Activated naive CD4-positive, alpha-beta T cell treated with anti-CD3 and anti-CD28 coated beads, Interleukin-2, amount 10 ng/mL, durations not matched to agents 7 days and 5 days (primary cell): Measurements from ENCODE around the gene NDRG4.
A peak's percentile ranks its signal among the peaks of the same experiment; 100 is the strongest.

Source experiments
- CTCF ChIA-PET: fragments of 350-600 bp; sonication (Branson Sonifier 250); formaldehyde crosslinking; loops from one replicate; lab custom pipeline; 2021; ENCODE audit warnings: antibody characterized with exemption; lab: Charles Lee
- DNase-seq: peaks from one replicate; pipeline ENCODE4 v3.0.0-alpha.2; 2020
- H3K27ac Mint-ChIP-seq: one replicate; pipeline ENCODE4 v1.8.0; 2021; ENCODE audit warnings: mild to moderate bottlenecking, moderate library complexity, mixed read lengths
- H3K27me3 Mint-ChIP-seq: one replicate; pipeline ENCODE4 v1.8.0; 2021; ENCODE audit warnings: mild to moderate bottlenecking, mixed read lengths
- H3K36me3 Mint-ChIP-seq: one replicate; pipeline ENCODE4 v1.8.0; 2021; ENCODE audit warnings: mixed read lengths
- H3K4me1 Mint-ChIP-seq: one replicate; pipeline ENCODE4 v1.8.0; 2021; ENCODE audit warnings: mixed read lengths
- H3K4me3 Mint-ChIP-seq: one replicate; pipeline ENCODE4 v1.8.0; 2021; ENCODE audit warnings: mild to moderate bottlenecking, moderate library complexity, mixed read lengths
- H3K9me3 Mint-ChIP-seq: one replicate; pipeline ENCODE4 v1.8.0; 2021; ENCODE audit warnings: mixed read lengths

Gene NDRG4

GRCh38 chr16:58506241-58507194 lies 6.6 kb downstream of the NDRG4 start:
- Mint-ChIP-seq H3K4me1 (peaks cover 5% of the 10 kb centered on the region), H3K36me3 (no peaks in the 10 kb centered on the region), H3K9me3 (no peaks in the 10 kb centered on the region), H3K4me3 (no peak overlapping the region), H3K27me3 (peaks cover 22% of the 10 kb centered on the region), H3K27ac (no peak overlapping the region)
- no peak for DNase-seq
- CTCF ChIA-PET, result interaction anchor here (1.1 to 1.7 kb wide), 2 partner anchors 170 to 250 kb away, joined by 3 to 5 read pairs; no protein-coding TSS in a partner anchor

GRCh38 chr16:58507195-58507962 lies 7.4 kb downstream of the NDRG4 start:
- Mint-ChIP-seq H3K27ac (no peak overlapping the region), H3K9me3 (no peaks in the 10 kb centered on the region), H3K4me1 (no peaks in the 10 kb centered on the region), H3K27me3 (peaks cover 14% of the 10 kb centered on the region), H3K4me3 (no peak overlapping the region), H3K36me3 (no peaks in the 10 kb centered on the region)
- CTCF ChIA-PET, result interaction anchor here (1.7 kb wide), 1 partner anchor 171 kb away, joined by 5 read pairs; no protein-coding TSS in a partner anchor
- no peak for DNase-seq

DNA sequence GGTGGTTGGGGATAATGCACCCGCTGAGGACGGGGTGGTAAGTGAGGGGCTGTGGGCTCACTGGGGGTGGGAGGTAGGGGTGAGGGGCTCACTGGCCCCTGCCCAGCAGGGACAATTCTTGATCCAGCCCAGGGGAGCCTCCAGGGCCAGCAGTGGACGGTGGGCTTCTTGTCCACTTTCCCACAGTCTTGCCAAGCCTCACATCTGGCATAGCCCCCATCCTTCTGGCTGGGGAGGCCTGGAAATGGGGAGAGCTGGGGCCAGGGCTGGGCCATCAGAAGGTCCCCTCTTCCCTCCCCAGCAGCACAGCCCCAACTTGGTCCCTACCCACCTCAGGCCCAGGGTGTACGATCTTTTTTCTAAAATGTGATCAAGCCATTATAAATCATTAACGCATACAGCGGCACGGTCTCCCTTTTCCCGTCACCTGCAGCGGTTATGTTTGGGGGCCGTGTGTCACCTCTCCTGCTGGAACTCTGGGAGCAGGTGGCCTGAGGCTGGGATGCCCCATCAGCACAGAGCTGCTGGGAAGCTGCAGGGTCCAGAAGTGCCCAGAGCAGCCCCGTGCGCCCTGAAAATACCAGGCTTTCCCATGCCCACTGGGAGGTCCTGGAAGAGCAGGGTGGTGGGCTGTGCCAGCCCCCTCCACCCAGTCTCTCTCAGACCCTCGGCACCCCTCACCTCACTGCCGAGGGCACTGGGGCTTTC lies 8.2 kb downstream of the NDRG4 start:
- Mint-ChIP-seq H3K27ac (no peak overlapping the region), H3K9me3 (no peaks in the 10 kb centered on the region)
- CTCF ChIA-PET, result interaction anchor here (0.9 kb wide), 1 partner anchor 11 kb away, joined by 3 read pairs; no protein-coding TSS in a partner anchor

DNA sequence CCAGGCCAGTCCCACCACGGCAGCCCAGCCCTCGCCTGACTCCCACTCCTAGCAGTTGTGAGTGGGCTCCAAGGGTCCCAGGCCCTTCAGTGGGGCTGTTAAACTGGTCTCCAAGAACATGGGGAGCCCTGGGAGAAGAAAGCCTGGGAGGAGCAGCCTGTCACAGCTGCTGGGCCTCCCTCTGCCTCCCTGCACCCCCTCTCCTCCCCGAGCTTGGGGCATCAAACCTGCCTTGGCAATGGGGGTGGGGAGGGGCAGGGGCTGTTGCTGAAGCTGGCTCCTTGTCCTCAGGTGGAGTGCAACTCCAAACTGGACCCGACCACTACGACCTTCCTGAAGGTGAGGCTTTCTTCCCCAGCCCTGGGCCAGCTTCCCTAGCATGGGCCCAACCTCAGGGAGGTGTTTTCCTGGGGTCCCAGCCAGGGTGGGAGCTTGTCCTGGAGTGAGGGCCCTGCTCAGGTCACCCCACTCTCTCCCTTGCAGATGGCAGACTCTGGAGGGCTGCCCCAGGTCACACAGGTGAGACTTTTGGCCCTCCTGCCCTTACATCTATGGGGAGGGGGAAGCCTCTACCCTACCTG lies 8.8 kb downstream of the NDRG4 start:
- CTCF ChIA-PET, result interaction anchor here (0.9 kb wide), 1 partner anchor 10 kb away, joined by 3 read pairs; no protein-coding TSS in a partner anchor
- DNase-seq, result no peak
- H3K27me3 Mint-ChIP-seq, result peaks cover 4% of the 10 kb centered on the region
- no peak overlapping the region for H3K4me3 Mint-ChIP-seq
- H3K4me1 Mint-ChIP-seq, result no peaks in the 10 kb centered on the region
- H3K9me3 Mint-ChIP-seq, result no peaks in the 10 kb centered on the region
- H3K36me3 Mint-ChIP-seq, result no peaks in the 10 kb centered on the region
- no peak overlapping the region for H3K27ac Mint-ChIP-seq

More for the DNA sequence above, 8.2 kb downstream of the NDRG4 start:
- DNase-seq, result no peak
- Mint-ChIP-seq H3K4me3 (no peak overlapping the region), H3K4me1 (no peaks in the 10 kb centered on the region), H3K27me3 (peaks cover 7% of the 10 kb centered on the region), H3K36me3 (no peaks in the 10 kb centered on the region)

GRCh38 chr16:58509256-58510096 lies 9.5 kb downstream of the NDRG4 start:
- DNase-seq, result no peak
- no peaks in the 10 kb centered on the region for H3K4me1 Mint-ChIP-seq
- no peaks in the 10 kb centered on the region for H3K9me3 Mint-ChIP-seq
- H3K27me3 Mint-ChIP-seq, result peaks cover 4% of the 10 kb centered on the region
- no peak overlapping the region for H3K4me3 Mint-ChIP-seq
- CTCF ChIA-PET, result interaction anchor here (0.9 kb wide), 1 partner anchor 9 kb away, joined by 3 read pairs; no protein-coding TSS in a partner anchor
- no peak overlapping the region for H3K27ac Mint-ChIP-seq
- no peaks in the 10 kb centered on the region for H3K36me3 Mint-ChIP-seq

DNA sequence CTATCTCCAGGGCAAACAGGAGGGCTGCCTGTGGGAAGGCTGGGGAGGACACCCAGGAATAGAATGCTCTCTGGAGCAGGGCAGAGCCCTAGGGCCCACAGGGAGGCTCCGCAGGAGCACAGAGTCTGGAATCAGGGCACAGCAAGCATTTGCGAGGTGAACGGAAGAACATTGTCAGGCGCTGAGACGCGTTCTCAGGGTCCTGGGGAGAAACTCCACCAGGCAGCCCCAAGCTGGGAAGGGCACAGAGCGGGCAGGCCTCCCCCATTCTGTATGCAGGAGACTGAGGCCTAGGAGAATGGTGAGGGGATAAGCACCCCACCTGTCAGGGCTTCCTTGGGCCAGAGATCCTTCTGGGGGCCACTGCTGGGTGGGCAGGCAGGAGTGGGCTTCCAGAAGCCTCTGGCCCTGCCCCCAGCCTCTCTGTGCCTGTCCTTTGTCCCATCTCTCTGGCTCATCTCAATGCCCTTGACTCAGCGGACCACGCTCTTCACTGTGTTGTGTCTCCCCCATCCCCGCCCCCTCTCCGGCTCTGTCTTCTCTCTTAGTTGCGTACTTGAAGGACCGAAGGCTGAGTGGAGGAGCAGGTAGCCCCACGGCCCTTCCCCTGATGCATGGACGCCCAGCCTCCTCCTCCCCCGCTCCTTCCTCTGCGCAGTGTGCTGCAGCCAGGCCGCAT lies 10.3 kb downstream of the NDRG4 start:
- H3K4me1 Mint-ChIP-seq, result peaks cover 6% of the 10 kb centered on the region
- CTCF ChIA-PET, result interaction anchor here (4.4 kb wide), 1 partner anchor 246 kb away, joined by 42 read pairs; no protein-coding TSS in a partner anchor
- H3K4me3 Mint-ChIP-seq, result no peak overlapping the region
- H3K9me3 Mint-ChIP-seq, result no peaks in the 10 kb centered on the region
- H3K27me3 Mint-ChIP-seq, result peaks cover 4% of the 10 kb centered on the region
- no peaks in the 10 kb centered on the region for H3K36me3 Mint-ChIP-seq
- DNase-seq, result no peak
- no peak overlapping the region for H3K27ac Mint-ChIP-seq

DNA sequence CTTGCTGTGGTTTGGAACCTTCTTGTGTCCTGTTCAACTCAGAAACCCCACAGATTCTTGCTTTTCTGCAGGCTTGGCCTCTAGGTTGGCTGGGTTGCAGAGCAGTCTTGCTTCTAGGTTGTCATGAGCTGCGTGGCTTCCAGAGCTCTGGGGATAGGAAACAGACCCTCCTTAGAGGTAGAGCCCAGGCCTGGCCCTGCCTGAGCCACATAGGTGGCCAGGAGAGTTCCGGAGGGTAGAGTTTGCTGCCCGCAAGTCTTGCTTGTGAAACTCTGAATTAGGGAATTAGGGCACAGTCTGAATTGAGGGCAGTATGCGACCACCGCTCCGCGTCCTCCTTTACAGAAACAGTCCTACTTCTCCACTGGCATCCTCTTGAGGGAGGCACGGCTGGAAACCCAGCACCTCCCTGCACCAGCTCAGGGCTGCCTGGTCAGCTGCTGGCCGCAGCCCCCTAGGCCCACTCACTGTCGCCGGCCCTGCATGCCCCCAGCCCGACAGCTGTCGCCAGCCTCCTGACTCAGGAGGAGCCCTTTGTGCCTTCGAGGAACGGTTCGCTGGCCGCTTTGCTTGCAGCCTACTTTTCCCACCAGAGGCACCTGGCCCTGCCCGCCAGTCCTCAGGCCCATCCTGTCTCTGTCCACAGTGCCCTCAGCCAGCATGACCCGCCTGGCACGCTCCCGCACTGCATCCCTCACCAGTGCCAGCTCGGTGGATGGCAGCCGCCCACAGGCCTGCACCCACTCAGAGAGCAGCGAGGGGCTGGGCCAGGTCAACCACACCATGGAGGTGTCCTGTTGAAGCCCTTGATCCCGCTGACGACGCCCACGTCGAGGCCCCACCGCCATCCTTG lies 11.1 kb downstream of the NDRG4 start:
- H3K9me3 Mint-ChIP-seq, result no peaks in the 10 kb centered on the region
- peaks cover 9% of the 10 kb centered on the region for H3K4me1 Mint-ChIP-seq

DNA sequence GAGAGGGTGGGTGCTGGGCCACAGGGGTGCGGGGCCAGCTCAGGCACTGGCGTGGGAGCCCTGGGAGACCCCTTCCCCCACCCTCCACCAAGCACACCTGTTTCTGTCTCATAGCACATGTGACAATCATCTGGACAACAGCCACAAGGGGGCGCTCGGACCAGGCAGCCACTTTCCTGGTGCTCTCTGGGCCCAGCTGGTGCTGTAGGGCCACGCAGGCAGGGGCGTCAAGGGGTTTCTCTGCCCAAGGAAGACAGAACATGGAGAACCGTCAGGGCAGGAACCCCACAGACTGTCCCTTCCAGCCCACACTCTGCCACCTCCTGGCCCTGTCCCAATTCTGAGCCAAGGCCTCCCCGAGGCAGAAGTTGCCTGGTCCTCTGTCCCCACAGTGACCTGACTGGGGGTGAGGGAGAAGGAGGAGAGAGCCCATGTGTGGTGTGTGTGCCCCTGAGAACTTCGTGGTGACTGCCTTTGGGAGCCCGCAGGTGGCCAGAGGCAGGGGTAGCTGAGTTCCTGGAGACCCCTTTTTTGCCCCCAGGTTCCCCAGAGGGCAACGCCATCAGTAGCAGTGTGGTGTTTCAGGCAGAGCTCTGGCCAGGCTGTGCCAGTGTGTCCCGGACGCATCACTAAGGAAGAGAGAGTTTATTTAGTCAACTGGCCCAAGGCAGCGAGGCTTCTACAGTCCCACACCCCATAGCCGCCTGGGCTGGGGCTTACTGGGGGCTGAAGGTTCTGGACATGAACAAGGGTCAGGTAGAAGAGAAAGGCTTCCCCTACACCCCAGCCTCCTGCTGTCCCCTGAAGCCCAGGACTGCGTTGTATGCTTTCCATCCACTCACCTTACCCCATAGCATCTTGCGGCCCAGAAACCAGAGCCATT lies 12.2 kb downstream of the NDRG4 start:
- no peak overlapping the region for H3K4me3 Mint-ChIP-seq
- DNase-seq, result peak; percentile 91

More for the DNA sequence above, 11.1 kb downstream of the NDRG4 start:
- H3K27me3 Mint-ChIP-seq, result peaks cover 4% of the 10 kb centered on the region
- no peak for DNase-seq
- CTCF ChIA-PET, result interaction anchor here (1.1 to 4.4 kb wide), 5 partner anchors 9 to 245 kb away, joined by 3 to 42 read pairs (median 6); partner anchors contain the start of gene SLC38A7
- H3K27ac Mint-ChIP-seq, result no peak overlapping the region
- H3K4me3 Mint-ChIP-seq, result no peak overlapping the region
- no peaks in the 10 kb centered on the region for H3K36me3 Mint-ChIP-seq

DNA sequence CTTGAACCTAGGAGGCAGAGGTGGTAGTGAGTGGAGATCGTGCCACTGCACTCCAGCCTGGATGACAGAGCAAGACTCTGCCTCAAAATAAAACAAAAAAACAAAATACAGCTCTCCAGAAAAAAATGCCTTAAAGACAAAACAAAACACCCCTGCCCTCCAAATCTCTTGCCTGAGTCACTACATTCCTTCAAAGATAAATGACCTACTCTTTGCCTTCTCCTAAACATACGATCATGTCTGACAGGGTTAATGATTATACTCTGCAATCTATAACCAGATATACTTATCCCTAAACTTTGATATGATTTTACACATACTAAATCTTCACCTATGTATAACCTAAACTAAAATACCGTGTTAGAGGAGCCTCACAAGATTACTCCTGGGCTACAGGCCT lies 13.9 kb downstream of the NDRG4 start:
- H3K27ac Mint-ChIP-seq, result no peak overlapping the region
- peaks cover 32% of the 10 kb centered on the region for H3K4me1 Mint-ChIP-seq
- no peaks in the 10 kb centered on the region for H3K9me3 Mint-ChIP-seq
- peaks cover 16% of the 10 kb centered on the region for H3K36me3 Mint-ChIP-seq
- no peaks in the 10 kb centered on the region for H3K27me3 Mint-ChIP-seq
- DNase-seq, result no peak
- CTCF ChIA-PET, result interaction anchor here (0.6 to 4.4 kb wide), 4 partner anchors 66 to 243 kb away, joined by 3 to 42 read pairs (median 4); no protein-coding TSS in a partner anchor
- H3K4me3 Mint-ChIP-seq, result no peak overlapping the region

More for the DNA sequence above, 12.2 kb downstream of the NDRG4 start:
- no peak overlapping the region for H3K27ac Mint-ChIP-seq
- CTCF ChIA-PET, result interaction anchor here (1.0 to 4.4 kb wide), 8 partner anchors 8 to 244 kb away, joined by 3 to 42 read pairs (median 4); partner anchors contain the start of gene SLC38A7
- H3K4me1 Mint-ChIP-seq, result peaks cover 21% of the 10 kb centered on the region
- H3K36me3 Mint-ChIP-seq, result peaks cover 6% of the 10 kb centered on the region
- H3K27me3 Mint-ChIP-seq, result no peaks in the 10 kb centered on the region
- H3K9me3 Mint-ChIP-seq, result no peaks in the 10 kb centered on the region

GRCh38 chr16:58515125-58515870 lies 15.4 kb downstream of the NDRG4 start, which contains the start of gene SETD6:
SETD6 (plus strand) TSS chr16:58515517; CDS start chr16:58515538, 21 bp downstream.
- Mint-ChIP-seq H3K4me1 (peaks cover 37% of the 10 kb centered on the region), H3K4me3 (peak within 1 kb of the TSS; percentile 80), H3K27me3 (no peaks in the 10 kb centered on the region), H3K27ac (peak within 1 kb of the TSS; percentile 84), H3K9me3 (no peaks in the 10 kb centered on the region), H3K36me3 (peaks cover 19% of the 10 kb centered on the region)
- CTCF ChIA-PET, result interaction anchor here (0.7 to 4.4 kb wide), 3 partner anchors 114 to 411 kb away, joined by 3 to 42 read pairs (median 3); partner anchors contain the start of gene CNOT1
- peak; percentile 81 for DNase-seq
